ENCODE data around the gene WDR7.

Gene WDR7

DNA sequence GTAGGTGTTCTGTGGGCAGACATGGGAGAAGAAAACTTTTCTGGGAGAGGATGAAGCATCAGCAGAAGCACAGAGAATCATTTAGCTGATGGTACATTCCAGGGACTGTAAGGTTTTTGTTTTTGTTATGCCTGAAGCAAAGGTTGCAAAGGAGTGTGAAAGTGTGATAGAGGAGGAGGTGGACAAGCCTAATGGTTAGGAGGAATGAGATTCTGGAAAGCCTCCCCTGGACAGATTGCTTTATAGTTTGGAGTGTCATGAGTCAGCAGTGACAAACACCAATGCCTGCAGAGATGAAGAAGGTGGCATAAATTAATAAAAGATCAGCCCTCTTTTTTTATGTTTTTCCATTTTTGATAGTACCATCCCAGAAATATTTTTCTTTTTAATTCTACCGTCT, 324.1 kb downstream of the WDR7 start:
- TF ChIP-seq, protein P1, sequence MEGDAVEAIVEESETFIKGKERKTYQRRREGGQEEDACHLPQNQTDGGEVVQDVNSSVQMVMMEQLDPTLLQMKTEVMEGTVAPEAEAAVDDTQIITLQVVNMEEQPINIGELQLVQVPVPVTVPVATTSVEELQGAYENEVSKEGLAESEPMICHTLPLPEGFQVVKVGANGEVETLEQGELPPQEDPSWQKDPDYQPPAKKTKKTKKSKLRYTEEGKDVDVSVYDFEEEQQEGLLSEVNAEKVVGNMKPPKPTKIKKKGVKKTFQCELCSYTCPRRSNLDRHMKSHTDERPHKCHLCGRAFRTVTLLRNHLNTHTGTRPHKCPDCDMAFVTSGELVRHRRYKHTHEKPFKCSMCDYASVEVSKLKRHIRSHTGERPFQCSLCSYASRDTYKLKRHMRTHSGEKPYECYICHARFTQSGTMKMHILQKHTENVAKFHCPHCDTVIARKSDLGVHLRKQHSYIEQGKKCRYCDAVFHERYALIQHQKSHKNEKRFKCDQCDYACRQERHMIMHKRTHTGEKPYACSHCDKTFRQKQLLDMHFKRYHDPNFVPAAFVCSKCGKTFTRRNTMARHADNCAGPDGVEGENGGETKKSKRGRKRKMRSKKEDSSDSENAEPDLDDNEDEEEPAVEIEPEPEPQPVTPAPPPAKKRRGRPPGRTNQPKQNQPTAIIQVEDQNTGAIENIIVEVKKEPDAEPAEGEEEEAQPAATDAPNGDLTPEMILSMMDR (IDR thresholded peaks at IDR 0.05; ENCODE audit: low read depth, low read length): no peak
- DNase-seq (ENCODE audit: extremely low read depth, low read depth): no peak

DNA sequence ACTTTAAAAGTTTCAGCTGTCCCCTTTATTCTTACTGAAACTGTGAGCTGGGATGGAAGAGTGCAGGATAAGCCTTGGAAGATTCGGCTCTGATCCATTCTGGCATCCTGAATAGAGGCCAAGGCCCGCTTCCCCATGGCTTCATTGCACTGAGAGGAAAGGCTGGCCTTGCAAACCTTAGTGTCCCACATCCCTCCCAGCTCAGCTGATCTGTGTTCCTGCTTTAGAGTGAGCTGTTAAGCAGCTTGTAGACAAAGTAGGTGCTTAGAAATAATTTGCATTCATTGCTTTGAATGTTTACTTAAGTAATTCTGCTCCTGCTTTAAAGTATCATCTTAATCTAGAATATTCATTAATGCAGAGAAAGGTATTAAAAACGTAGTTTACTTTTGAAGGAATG, 326.1 kb downstream of the WDR7 start:
- no peak for DNase-seq (ENCODE audit: extremely low read depth, low read depth)
- TF ChIP-seq, protein P1 (IDR thresholded peaks at IDR 0.05; ENCODE audit: low read depth, low read length): no peak

DNA sequence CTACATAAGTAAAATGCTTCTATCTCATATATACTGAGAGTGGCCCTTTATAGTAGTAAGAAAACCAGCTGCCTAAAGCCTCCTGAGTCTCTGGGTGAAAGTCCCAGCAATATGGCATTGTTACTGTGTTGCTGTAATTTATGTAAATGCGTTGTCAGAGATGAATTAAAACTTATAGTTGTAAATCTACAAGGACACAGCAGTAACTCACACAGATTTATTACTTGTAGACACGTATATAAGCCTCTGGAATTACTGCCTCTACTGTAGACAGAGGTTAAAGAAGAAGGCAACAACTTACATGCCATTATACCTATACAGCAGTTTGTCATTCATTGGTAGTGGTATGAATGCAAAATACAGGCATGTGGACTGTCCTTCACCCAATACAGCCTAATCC, 326.6 kb downstream of the WDR7 start:
- DNase-seq (ENCODE audit: extremely low read depth, low read depth): no peak
- TF ChIP-seq, protein P1 (IDR thresholded peaks at IDR 0.05; ENCODE audit: low read depth, low read length): no peak

DNA sequence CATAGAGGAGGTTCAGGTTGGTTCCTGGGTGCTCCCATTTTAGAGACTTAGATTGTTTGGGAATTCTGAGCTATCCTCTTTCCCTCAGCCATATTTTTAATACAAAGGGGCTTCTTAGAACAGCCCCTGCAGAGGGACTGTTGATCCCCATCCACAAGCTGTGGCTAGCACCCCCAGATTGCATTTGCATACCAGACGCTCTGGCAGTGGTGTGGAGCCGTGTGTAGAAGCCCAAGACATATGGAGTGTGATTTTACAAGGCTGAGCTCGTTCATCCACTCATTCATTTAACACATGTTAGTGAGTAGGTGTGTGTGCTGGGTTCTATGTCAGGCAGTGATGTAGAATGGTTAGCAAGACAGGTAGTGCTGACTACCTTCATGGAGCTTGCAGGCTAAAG, 329.0 kb downstream of the WDR7 start:
- TF ChIP-seq, protein P1 (IDR thresholded peaks at IDR 0.05; ENCODE audit: low read depth, low read length): no peak
- DNase-seq (ENCODE audit: extremely low read depth, low read depth): no peak

DNA sequence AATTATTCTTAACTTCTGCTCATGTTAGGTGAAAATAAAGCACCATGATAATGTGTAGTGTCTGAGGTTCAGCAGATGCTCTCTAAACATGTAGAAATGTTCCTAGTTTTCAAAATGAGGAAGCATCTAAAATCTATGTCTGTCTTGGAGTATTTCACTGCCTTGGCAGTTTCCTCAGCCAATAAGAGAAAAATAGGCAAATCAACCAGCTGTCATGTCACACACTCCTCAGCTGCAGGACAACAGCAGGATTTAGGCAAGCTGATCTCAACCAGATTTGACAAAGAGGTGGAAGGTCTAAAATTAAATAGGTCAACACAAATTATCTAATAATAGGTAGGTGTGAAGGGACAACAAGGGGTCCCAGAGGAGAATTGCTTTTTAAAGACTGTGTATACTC, 331.6 kb downstream of the WDR7 start:
- no peak for DNase-seq (ENCODE audit: extremely low read depth, low read depth)
- TF ChIP-seq, protein P1 (IDR thresholded peaks at IDR 0.05; ENCODE audit: low read depth, low read length): no peak

DNA sequence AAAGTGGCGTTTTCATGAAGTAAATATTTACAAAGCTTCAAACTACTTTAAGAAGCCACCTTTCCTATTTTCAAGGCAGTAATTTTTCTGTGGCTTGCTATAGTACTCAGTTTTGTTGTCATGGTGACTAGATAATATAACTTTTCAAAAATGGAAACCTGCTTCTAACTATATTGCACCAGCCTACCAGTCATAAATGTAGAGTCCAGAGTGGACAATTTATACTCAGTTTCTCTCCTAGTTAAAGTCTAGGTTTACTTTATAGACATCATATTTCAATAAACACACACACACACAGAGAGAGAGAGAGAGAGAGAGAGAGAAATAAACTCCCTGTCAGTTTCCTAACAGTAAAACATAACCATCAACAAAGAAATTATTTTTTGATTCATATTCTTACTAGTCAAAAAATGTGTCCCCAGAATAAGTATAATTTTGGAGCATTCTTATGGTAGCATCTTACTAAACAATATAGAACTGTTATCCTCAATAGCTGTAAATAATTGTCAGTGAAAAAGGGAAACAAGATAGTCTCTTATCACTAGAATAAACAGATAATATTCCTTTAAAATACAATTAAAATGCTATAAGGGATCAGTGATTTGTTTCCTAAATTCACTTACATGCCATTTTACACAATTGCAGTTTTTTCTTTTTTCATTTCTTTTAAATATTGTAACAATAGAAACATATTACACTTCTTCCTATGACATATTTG, 332.3 kb downstream of the WDR7 start:
- TF ChIP-seq, protein P1 (IDR thresholded peaks at IDR 0.05; ENCODE audit: low read depth, low read length): no peak
- no peak for DNase-seq (ENCODE audit: extremely low read depth, low read depth)

DNA sequence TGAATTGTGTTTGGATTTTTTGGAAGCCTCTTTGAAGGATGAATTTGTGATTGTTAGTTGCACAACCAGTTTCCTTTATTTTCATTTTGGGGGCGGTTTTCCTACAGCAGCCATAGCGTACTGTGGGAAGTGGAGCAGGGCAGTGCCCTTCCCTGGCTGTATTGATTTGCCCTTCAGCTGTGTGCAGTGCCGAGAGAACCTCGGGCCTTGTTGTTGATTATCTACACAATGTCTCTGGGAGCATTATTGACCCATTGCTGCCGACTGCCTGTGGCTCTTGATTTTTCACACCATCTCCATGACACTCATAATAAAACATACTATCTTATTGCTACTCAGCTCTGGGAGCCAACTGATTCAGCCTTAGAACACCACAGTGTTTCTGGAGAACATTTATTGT, 333.6 kb downstream of the WDR7 start:
- no peak for DNase-seq (ENCODE audit: extremely low read depth, low read depth)
- TF ChIP-seq, protein P1 (IDR thresholded peaks at IDR 0.05; ENCODE audit: low read depth, low read length): no peak
